Hematopoietic multipotent progenitor cell treated with erythropoietin and hydrocortisone succinate and interleukin-3 and kit ligand, for 17 days (in vitro differentiated cells): ENCODE results near the gene KIAA1755.
"Not testable (repeated sequence)": the region's sequence is repeated elsewhere in the genome, so short reads cannot be mapped to it uniquely, and the experiment has no call there.

Experiments used
- DNase-seq: peaks from one replicate; pipeline ENCODE4 v3.0.0-alpha.2; 2015; ENCODE audit warnings: low spot score

KIAA1755 gene

DNA sequence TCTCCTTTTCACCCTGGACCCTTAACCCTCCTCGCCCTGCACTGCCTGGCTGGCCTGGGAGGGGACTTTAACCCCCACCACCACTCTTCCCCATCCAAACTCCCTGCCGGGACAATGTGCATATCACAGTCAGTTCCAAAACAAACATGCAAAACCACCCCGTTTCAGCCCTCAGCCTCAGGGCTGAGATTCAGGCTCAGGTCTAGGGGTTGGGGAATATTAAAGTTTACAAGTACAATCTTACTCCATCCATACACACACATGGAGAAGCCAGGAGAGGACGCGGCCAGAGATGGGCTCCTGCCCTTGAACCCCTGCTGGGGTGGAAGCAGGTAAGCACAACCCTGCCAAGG is 534 bp downstream of the KIAA1755 start:
- no peak for DNase-seq

DNA sequence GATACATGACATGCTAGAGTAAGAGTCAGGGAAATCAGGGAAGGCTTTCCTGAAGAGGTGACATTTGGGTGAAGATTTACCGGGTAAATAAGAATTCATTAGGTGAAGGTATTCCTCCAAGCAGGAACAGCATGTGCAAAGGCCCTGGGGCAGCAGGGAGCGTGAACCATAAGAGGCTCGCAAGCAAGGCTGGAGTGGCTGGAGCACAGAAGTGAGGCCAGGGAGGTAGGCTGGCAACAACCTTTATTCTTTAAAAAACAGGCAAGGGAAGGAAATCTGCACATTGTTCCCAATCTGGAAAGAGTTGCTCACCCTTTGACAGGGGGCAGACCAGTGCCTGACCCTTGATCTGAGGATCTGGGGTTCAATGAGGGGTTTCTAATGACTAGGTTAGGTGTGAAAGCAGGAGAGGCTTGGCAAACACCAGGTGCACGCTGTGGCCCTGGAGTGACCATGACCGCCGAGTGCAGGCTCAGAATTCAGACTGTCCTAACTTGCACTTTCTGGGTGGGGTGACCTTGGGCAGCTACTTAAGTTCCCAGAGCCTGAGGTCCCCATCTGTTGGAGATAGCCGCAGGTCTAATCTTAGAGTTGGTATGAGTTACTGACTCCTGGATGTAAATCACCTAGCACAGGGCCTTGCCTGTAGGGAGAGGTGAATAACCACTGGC is 1.9 kb downstream of the KIAA1755 start:
- DNase-seq = no peak

DNA sequence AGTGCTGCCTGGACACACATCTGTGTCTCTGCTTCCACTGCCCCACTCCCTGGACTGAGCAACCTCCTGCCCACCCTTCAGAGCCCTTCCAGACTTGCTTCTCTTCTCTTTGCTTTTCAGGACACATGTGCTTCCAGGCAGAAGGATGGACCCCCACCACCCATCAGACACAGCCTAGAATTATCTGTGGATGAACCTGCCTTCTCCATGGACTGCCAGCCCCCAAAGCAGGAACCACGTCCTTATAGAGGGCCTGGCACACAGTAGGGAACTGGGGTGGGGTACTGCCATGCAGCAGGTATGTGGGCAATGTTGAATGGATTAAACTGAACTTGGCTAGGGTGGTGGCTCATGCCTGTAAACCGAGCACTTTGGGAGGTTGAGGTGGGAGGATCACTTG is 3.6 kb downstream of the KIAA1755 start:
- DNase-seq = no peak

DNA sequence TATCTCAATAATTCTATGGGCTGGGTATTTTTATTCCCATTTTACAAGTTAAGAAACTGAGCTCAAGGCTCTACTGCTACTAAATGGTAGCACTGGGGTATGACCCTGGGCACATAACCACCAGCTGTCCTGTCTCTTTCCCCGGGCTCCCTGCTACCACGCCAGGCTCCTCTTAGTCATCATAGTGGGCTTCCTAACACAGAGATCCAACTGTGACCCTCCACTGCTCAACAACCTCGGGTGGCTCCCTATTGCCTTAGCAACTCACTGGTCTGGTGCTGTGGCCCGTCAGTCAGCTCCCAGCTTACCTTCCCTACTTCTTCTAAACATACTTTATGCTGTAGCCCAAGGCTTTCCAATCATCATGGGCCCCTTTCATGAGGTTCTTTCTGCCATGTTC is 4.5 kb downstream of the KIAA1755 start:
- no peak for DNase-seq

DNA sequence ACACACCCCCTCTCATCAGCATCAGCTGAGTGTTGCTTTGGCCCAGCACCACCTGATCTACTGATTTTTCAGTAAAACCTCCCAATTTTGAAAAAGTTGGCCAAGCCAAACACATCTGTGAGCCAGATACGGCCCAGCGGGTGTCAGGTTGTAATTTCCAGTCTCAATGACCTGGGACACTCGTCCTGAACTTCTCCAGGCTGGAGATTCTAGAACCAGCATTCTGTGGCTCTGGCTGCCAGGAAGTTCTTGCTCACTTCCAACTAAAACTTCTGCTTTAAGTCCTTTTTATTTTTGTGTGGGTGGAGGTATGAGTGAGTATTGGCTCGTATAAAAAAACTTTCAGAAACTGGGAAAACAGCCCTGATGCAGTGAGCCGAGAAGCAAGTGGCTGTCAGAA is 5.1 kb downstream of the KIAA1755 start:
- no peak for DNase-seq

DNA sequence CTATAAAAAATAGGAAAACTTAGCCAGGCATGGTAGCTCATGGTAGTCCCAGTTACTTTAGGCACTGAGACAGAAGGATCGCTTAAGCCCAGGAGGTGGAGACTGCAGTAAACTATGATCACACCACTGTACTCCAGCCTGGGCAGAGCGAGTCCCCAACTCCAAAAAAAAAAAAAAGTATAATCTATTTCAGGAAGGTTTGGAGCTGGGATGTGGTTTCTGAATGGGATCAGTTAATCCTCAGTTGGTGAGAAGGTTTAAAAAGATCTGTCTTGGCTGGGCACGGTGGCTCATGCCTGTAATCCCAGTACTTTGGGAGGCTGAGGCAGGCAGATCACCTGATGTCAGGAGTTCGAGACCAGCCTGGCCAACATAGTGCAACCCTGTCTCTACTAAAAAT is 5.9 kb downstream of the KIAA1755 start:
- not testable (repeated sequence) for DNase-seq

DNA sequence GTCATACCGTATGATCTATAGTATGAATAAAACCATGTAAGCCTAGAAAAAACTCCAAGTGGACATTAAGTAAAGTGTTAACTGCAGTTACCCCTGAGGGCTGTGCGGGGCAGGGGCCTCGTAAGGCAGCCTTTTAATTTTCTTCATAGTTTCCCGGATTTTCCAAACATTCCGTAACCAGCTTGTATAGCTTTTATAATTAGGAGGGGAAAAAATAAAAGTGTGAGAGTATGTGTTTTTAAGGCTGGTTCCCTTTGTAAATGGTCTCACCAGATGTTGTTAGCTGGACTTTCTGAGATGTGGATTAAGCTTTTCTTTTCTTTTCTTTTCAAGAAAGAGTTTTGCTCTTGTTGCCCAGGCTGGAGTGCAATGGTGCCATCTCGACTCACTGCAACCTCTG is 7.0 kb downstream of the KIAA1755 start:
- no peak for DNase-seq

DNA sequence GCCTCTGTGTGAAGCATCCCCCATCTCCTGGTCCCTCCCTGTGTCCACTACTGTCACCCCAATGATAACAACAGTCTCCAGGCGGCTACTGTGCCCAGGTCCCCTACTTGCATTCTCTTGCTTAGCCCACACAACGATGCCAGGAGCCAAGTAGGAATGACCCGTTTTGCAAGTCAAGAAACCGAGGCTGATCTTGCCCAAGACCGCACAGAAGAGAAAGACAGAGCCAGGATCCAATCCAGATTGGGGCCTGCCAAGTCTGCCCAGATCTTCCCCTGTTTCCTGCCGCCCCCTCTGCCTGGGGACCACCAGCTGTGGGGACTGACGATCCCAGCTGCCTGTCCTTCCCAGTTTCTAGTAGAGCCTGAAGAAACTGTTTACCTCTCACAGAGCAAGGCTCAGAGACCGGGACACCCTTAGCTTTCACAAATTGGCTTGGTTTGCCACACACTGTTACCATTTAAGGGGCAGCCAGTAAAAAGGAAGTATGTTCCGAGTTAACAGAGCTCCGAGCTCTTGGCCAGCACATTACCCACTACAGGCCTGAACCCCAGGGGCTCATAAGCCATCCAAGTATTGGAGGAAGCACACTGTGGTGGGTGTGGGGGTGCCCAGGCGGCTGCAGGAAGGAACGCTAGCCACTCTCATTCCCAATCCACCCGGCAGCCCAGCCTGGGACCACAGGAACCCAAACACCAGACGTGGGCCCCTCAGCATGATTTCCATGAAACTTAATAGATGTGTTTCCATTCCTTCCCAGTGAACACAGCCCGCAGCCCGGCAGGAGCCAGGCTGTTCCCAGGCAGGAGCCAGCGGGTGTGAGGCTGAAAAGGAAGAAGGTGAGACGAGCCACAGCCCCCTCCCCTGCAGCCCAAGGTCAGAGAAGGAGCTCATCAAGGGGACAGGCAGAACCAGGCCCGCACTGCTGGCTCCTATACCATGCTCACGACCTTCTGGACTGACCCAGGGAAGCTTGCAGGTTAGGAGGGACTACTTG is 7.9 kb downstream of the KIAA1755 start:
- DNase-seq = no peak

DNA sequence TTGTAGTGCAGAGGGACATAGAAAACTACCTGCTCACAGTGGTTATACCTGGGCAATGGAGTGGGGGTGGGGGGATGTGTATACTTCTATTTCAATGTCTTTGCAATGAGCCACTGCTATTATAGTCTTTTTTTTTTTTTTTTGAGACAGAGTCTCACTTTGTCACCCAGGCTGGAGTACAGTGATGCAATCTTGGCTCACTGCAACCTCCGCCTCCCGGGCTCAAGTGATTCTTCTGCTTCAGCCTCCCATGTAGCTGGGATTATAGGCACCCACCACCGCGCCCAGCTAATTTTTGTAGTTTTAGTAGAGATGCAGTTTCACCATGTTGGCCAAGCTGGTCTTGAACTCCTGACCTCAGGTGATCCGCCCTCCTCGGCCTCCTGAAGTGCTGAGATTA is 9.1 kb downstream of the KIAA1755 start:
- DNase-seq = not testable (repeated sequence)

DNA sequence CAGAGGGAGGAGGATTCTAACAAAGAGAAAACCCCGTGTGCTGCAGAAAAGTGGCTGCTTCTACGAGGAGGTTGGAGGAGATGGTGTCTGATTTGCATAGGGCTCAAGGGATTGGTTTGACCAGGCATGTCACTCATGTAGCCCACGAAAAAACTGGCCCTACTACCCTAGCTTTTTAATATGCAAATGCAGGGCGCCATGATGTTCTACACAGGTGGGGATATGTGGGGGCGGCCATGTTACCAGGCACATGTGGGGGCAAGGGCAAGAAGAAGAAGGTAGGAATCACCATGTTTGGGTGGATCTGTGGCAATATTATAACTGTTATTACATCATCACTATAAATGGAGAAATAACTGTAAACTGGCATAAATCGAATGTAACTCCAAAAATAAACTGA is 9.9 kb downstream of the KIAA1755 start:
- no peak for DNase-seq

DNA sequence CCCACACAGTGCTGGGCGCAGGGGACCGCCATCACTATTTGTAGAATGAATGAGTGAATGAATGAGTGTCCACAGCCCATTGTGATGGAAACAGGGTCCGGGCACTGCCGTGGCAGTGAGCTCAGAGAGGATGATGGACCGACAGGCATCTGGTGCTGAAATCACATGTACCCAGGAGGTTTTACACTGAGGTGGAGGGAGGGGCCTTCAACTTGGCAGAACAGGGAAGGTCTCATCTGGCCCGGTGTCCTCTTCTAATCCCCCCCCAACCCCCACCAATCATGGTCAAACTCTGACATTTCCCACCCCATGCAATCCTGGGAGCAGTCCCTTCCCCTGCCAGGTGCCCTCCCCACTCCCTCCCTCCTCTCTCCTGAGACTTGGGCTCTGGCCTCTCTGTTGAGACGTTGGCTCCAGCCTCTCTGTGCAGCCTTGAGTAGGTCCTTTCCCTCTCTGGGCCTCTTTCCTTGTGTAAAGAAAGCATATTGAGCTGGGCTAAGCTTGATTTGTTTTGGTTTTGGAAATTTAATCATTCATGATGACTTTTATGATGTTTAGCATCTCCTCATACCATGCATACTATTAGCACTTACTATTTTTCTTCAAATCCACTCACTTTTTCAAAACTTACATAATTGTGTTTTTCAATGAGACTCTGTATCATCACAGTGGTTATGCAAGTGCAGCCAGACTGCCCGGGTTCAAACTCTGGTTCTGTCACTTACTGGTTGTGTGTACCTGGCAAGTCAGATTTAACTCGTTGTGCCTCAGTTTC is 10.8 kb downstream of the KIAA1755 start:
- no peak for DNase-seq

DNA sequence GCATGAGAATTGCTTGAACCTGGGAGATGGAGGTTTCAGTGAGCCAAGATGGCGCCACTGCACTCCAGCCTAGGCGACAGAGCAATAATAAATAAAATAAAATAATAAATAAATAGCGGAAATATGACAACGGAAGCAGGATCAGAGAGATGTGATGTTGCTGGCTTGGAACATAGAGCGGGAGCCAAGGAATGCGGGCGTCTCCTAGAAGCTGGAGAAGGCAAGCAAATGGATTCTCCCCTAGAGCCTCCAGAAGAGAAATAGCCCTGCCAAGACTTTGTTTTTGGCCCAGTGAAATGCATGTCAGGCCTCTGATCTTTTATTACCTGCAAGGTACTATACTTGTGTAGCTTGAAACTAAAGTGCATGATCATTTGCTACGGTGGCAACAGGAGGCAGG is 12.4 kb downstream of the KIAA1755 start:
- DNase-seq = no peak

DNA sequence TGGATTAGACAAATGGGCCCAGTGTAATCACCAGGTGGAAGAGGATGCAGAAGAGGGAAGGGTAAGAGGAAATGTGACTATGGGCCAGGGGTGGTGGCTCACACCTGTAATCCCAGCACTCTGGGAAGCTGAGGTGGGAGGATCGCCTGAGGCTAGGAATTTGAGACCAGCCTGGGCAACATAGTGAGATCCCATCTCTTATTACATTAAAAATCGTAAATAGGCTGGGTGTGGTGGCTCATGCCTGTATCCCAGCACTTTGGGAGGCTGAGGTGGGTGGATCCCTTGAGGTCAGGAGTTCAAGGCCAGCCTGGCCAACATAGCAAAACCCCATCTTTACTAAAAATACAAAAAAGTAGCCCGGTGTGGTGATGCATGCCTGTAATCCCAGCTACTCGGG is 12.8 kb downstream of the KIAA1755 start:
- DNase-seq = not testable (repeated sequence)

DNA sequence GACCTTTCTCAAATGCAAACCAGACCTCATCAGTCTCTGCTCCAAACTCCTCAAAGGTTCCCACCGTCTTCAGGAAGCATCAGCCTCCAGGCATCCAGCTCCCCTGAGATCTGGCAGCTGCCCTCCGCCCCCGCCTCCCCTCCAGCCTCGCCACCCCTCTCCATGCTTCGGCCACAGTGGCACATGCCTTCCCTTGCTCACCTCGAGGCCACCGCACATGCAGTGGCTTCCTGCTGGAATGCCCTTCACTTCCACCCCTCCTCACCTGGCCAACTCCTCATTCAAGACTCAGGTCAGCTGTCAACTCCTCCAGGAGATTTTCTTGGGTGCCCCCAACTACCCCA is 13.4 kb downstream of the KIAA1755 start:
- DNase-seq = no peak

DNA sequence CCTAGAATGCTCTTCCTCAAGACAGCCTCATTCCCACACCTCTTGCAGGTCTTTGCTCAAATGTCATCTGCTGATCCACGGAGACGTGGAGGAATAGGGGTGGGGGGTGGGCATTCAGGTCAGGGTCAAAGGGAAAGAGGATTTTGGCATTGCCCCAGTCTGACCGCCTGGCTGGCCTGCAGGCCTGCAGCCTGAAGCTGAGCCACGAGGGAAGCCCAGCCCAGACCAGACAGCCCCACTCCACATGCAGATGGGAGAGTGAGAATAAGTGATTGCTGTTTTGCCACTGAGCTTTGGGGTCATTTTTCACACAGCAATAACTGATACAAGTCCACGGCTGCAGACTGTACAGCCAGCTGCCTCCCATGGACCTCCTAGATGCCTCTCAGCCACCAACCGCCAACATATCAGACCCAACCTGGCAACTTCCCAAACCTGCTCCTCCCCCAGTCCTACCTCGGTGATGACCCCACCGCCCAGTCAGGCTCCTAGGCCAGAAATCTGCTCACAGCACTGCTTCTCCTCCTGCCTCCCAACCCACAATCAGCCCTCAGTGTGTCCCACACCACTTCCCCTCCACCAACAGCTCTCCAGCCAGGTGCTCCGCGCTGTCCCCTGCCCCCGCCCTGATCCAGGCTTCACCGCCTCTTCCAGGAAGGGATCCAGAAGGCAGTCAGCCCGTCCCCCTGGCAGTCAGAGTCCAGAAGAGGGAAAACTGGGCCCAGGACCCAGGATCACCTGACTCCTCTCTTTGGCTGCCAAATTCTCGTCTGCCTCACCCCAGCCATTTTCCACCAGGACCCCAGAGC is 14.0 kb downstream of the KIAA1755 start:
- DNase-seq = no peak

DNA sequence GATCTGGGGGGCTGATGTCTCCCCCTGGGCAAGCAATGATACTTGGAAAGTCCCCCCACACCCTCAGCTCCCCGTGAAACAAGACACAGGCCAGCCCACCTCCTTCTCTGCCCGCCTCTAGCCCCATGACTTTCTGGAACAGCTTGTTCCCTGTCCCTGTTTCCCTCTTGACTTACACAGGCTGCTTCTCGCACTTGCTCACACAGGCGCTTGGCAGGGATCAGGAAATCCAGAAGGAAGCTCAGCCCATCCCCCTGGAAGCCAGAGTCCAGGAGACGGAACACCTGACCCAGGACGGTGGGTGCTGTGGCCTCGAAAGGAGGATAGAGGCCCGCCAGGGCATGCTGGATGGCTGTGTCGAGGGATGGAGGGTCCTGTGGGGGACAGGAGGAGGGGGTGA is 14.8 kb downstream of the KIAA1755 start:
- no peak for DNase-seq

DNA sequence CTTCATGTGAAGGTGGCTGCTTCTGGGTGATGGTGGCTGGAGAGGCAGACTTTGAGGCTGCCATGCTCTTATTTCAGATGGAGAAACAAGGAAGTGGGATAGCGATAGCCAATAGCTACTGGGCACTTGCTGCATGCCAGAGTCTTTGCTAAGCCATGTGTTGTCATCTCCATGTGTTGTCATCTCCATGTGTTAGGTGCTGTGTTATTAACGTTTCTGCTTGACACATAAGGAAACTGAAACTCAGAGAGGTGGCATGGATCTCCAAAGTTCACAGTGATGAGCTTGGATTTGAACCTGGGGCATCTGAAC is 16.9 kb downstream of the KIAA1755 start:
- no peak for DNase-seq

DNA sequence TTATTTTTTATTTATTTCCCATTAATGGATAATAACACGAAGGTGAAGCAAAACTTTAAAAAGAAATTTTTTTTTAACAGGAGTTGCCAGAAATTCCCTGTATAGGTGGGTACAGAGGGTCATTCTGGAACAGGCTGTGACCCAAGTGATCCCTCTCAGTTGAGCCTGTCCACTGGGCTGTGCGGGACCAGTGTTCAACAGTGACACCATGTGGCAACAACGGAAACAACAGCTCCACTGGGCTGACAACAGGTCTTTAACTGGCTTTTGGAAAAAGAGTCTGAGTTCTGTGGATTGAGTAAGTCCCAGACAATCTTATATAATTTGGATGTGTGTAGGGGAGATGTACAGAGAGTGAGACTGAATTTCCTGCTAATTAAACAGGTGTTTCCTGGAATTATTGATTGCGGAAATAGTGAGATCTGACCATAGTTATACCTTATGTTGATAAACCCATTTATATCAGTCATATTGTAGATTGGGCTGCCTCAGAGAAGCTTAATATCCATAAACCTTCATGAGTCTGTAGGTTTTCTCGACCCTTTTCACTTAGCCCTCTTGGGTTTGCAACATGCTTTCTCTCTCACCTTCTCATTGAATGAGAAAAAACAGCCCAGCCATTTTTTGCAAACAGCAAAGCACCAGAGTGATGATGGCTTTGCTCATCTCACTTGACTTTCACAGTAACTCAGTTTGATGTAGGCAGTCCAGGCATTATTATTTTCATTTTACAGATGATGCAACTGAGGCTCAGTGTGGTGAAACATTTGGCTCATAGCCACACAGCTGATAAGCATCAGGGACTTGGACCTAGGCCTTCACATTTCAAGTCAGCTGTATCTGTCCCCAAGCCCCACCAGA is 17.5 kb downstream of the KIAA1755 start:
- no peak for DNase-seq

DNA sequence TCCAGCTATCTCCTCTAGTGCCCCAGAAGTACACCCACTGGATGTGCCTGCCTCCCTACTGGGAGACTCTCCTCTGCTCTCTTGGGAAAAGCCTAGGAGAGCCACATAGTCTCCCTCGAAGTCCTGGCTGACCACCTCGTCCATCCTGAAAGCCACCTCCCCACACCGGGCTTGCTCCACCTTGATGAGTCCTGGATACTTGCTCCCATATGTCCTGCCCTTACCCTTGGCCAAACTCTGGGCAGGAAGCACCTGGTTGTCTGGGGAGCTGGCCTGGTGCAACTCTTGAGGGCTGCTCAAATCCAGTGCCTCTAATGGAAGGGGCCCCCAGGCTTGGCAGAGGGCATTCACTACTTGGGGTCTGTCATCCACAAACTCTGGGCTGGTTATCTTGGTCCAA is 19.3 kb downstream of the KIAA1755 start:
- no peak for DNase-seq

DNA sequence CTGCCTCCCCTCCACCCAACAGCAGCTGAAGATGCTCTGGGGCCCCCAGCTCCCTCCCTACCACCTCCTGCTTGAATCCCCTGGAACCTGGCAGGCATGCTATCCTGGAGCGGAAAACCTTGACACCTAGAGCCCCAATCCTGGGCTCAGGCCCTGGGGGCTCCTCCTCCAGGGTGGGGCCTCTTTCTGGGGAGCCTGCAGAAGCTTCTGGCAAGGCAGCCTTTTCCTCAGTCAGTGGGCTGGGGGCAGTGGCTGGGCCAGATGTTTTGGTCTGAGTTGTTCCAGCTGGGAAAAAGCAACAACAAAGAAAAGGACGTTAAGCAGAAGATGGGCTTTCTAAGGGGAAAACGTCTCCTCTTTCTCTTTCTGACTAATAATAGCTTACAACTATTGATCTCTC is 21.1 kb downstream of the KIAA1755 start:
- no peak for DNase-seq

DNA sequence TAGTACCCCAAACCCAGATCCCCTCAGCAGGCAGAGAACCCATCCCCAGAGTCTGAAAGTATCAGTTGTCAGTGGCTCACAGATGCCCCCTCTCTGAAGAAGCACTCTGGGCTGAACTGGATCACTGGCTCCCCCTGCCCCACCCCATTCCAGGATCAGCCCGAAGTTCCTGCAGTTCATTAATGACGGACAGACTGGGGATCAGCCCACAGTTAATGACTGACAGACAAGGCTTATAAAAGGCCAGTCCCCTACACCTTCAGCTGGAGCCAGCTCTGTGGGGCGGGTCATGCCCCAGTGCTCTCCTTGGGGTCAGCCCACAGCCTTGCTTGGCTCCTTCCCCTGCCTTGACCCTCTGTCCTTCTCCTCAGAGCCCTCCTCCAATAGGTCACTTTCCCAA is 21.7 kb downstream of the KIAA1755 start:
- no peak for DNase-seq
